ENCODE measurements around the gene UPF1. TPM values are rescaled to one million over a fixed set of nuclear protein-coding genes. Genes with fewer than 3 reads are reported as not detected.
A peak's percentile ranks its signal among the peaks of the same experiment; 100 is the strongest.

UPF1 gene
- total RNA-seq, 3 donors from 2014 or later, result 59.8 to 83.6 (median 75.2) TPM

DNA sequence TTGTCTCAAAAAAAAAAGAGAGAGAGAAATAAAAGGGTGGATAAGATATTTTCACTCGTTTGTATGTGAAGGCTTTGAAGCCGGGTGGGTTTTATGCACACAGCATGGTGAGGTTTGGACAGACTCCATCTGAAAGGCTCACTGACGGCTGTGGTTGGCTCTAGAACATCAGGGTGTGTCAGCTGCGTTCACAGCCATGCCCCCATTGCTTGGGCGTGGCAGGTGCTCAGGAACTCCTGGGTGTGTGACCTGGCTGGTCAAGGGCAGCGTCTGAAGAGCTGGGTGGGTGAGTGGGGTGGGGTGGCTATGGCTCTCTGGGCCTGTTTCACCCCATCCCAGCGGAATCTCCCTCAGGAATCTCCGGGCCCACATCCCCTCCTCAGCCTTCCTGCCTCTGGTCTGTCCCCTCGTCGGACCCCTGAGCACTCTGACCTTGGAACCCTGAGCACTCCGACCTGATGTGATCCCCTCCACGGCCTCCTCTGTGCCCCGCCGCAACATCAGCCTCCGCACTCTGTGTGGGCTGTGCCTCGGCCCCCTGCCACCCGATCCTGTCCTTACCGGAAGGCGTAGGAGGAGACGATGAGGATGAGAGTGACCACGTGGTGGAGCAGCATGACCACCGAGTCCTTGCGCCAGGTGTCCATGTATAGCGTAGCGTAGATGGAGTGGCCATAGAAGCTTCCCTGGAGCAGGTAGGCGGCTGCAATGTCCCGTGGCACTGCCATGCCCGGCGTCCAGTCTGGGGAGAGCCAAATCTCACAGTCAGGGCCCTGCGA lies 52.0 kb downstream of the UPF1 start:
- H3K27ac ChIP-seq, result no peak overlapping the region
- intact Hi-C loops (cut with DNase I; ENCODE audit: low total_unique reads), result no loop called here
- H3K9me3 ChIP-seq, result no peaks in the 10 kb centered on the region
- H3K4me1 ChIP-seq, result no peaks in the 10 kb centered on the region
- TF ChIP-seq POLR2A (IDR thresholded peaks at IDR 0.05), result no peak
- no peaks in the 10 kb centered on the region for H3K36me3 ChIP-seq
- no peak for DNase-seq (ENCODE audit: low spot score in 2 of 2)
- no peak overlapping the region for H3K4me3 ChIP-seq
- H3K27me3 ChIP-seq, result no peaks in the 10 kb centered on the region

DNA sequence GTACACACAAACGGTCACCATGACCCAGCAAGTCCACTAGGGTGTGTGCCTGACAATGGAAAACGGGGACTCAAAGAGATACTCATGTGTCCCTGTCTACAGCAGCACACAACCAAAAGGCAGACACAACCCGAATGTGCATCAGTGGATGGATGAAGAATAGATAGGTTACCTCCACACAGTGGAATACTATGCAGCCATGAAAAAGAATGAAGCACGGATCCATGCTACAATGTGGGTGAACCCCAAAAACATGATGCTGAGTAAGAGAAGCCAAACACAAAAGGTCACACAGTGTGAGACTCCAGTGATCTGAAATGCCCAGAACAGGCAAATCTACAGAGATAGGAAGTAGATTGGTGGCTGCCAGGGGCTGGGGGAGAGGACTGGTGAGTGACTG lies 55.2 kb downstream of the UPF1 start:
- no peak for DNase-seq (ENCODE audit: low spot score in 2 of 2)
- Histone ChIP-seq H3K4me3 (no peak overlapping the region), H3K36me3 (no peaks in the 10 kb centered on the region), H3K9me3 (no peaks in the 10 kb centered on the region), H3K27me3 (no peaks in the 10 kb centered on the region), H3K4me1 (no peaks in the 10 kb centered on the region), H3K27ac (no peak overlapping the region)
- intact Hi-C loops (cut with DNase I; ENCODE audit: low total_unique reads), result no loop called here
- TF ChIP-seq, protein P1, sequence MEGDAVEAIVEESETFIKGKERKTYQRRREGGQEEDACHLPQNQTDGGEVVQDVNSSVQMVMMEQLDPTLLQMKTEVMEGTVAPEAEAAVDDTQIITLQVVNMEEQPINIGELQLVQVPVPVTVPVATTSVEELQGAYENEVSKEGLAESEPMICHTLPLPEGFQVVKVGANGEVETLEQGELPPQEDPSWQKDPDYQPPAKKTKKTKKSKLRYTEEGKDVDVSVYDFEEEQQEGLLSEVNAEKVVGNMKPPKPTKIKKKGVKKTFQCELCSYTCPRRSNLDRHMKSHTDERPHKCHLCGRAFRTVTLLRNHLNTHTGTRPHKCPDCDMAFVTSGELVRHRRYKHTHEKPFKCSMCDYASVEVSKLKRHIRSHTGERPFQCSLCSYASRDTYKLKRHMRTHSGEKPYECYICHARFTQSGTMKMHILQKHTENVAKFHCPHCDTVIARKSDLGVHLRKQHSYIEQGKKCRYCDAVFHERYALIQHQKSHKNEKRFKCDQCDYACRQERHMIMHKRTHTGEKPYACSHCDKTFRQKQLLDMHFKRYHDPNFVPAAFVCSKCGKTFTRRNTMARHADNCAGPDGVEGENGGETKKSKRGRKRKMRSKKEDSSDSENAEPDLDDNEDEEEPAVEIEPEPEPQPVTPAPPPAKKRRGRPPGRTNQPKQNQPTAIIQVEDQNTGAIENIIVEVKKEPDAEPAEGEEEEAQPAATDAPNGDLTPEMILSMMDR (IDR thresholded peaks at IDR 0.05), result no peak
- TF ChIP-seq POLR2A (IDR thresholded peaks at IDR 0.05) (no peak), POLR2AphosphoS5 (IDR thresholded peaks at IDR 0.05) (no peak)

- TF ChIP-seq POLR2AphosphoS5 (IDR thresholded peaks at IDR 0.05) (no peak), POLR2A (IDR thresholded peaks at IDR 0.05) (no peak)
- TF ChIP-seq, protein P1 (IDR thresholded peaks at IDR 0.05), result no peak
- Histone ChIP-seq H3K27ac (no peak overlapping the region), H3K36me3 (no peaks in the 10 kb centered on the region), H3K4me3 (no peak overlapping the region), H3K4me1 (peaks cover 4 to 9% of the 10 kb centered on the region in 2 donors), H3K9me3 (no peaks in the 10 kb centered on the region), H3K27me3 (peaks cover under 1 to 6% of the 10 kb centered on the region in 2 donors)
- intact Hi-C loops (cut with DNase I; ENCODE audit: low total_unique reads), result no loop called here
- DNase-seq (ENCODE audit: low spot score in 2 of 2), result no peak
These were observed 58.4 kb downstream of the UPF1 start for GRCh38 chr19:18889949-18890745.

DNA sequence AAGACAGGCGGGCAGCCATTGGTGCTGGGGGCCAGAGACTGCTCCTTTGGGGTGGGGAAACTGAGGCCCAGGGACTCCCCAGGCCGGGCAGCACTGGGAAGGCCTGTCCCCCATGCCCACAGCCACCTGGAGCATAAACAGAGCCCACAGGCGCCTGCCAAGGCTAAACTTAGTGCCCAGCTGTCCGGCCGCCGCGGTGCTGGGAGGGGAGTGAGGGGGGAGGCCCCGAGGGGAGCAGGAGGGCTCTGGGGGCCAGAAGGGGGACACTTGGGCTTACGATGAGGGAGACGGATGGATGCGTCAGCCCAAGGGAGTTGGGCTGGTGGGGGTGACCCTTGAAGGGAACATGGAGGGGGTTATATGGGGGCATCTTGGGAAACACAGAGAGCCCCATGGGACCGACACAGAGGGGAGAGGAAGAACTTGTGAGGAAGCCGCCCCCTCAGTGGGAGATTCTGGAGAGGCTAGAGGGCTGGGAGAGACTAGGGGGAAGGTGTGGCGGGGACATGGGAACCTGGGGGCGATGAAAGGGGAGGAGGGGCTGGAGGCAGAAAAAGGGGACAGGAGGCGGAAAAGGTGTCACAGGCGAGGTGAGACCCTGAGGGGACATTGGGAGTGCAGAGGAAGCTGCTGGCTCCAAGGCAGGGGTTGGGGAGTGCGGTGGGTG lies 62.0 kb downstream of the UPF1 start:
- intact Hi-C loops (cut with DNase I; ENCODE audit: low total_unique reads), result no loop called here
- H3K27ac ChIP-seq, result no peak overlapping the region
- H3K4me1 ChIP-seq, result peaks cover 8 to 13% of the 10 kb centered on the region in 2 donors
- H3K4me3 ChIP-seq, result peak overlapping the region in 2 of 3 donors; percentile 53 to 74
- no peak for DNase-seq (ENCODE audit: low spot score in 2 of 2)
- no peaks in the 10 kb centered on the region for H3K36me3 ChIP-seq
- TF ChIP-seq, protein P1 (IDR thresholded peaks at IDR 0.05), result no peak
- TF ChIP-seq POLR2A (IDR thresholded peaks at IDR 0.05) (no peak), POLR2AphosphoS5 (IDR thresholded peaks at IDR 0.05) (no peak)
- no peaks in the 10 kb centered on the region for H3K9me3 ChIP-seq
- H3K27me3 ChIP-seq, result peaks cover 2 to 10% of the 10 kb centered on the region in 2 donors

DNA sequence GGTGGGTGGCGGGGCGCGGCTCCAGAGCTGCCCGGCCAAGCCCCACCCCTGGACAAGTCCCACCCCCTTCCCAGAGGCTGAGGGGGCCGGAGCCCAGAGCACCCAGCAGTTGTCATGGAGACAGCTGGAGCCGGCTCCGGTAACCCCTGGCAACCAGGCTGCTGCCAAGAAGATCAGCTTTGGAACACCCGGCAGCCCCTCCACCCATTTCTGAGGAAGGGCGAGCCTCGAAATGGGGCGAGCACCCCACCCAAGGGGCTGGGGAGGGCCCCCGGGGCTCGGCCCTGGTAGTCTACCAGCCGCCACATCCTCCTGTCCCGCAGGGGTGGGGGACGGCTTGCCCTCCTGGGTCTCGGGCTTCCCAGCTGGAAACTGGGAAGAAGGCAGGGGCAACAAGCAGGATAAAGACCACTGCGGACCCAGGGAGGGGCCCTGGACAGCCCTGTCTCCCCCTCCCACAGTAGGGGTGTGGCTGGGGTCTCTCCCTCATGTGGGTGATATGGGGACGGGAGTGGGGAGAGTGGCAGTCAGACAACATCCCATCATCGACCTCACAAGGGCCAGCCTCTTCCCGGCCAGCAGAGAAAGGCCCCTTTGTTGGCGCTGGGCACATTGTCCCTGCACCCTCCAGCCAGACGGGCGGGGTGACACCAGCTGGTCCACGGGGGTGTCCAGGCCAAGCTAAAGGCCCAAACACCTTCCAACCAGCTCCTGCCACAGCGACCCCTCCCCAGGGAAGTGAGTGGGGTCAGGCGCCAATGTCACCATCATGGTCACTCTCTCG lies 62.7 kb downstream of the UPF1 start:
- DNase-seq (ENCODE audit: low spot score in 2 of 2), result no peak
- Histone ChIP-seq H3K4me3 (peak overlapping the region in 2 of 3 donors; percentile 53 to 74), H3K27ac (no peak overlapping the region), H3K36me3 (no peaks in the 10 kb centered on the region), H3K9me3 (no peaks in the 10 kb centered on the region), H3K4me1 (peaks cover 8 to 13% of the 10 kb centered on the region in 2 donors), H3K27me3 (peaks cover 2 to 10% of the 10 kb centered on the region in 2 donors)
- intact Hi-C loops (cut with DNase I; ENCODE audit: low total_unique reads), result no loop called here
- TF ChIP-seq POLR2A (IDR thresholded peaks at IDR 0.05) (no peak), POLR2AphosphoS5 (IDR thresholded peaks at IDR 0.05) (no peak)
- TF ChIP-seq, protein P1 (IDR thresholded peaks at IDR 0.05), result no peak
